Adrenal gland (tissue), 12 donors: Measurements from ENCODE around the gene CTCF. TPM values are rescaled to one million over a fixed set of nuclear protein-coding genes. Genes with fewer than 3 reads are reported as not detected.

Source experiments
- DNase-seq, 7 donors: peaks; one replicate each; pipeline ENCODE4 v3.0.0-alpha.2; 2019 to 2020
- H3K27ac ChIP-seq, 5 donors: fragments of 200-600 bp; sonication (generic) in 4 of 5; 1 replicate in 3 of 5; 2 replicates in 2 of 5; pipeline versions ENCODE4 v1.5.1 to v1.8.0; 2016 to 2020; ENCODE audit warnings: mild to moderate bottlenecking in 1 of 5
- H3K27me3 ChIP-seq: fragments of 200-600 bp; 2 replicates; pipeline ENCODE4 v1.8.0; 2021
- H3K36me3 ChIP-seq, 2 donors: fragments of 200-600 bp; replicated peaks in 1 of 2; 1 replicate in 1 of 2; 2 replicates in 1 of 2; pipeline versions ENCODE4 v1.5.1 to v1.8.0; 2018 to 2022
- H3K4me1 ChIP-seq, 2 donors: fragments of 200-600 bp; replicated peaks in 1 of 2; 1 replicate in 1 of 2; 2 replicates in 1 of 2; pipeline versions ENCODE4 v1.5.1 to v1.8.0; 2018 to 2021
- H3K4me3 ChIP-seq, 4 donors: fragments of 200-600 bp; sonication (generic) in 3 of 4; one replicate each; pipeline ENCODE4 v1.5.1; 2016 to 2018
- H3K9me3 ChIP-seq, 3 donors: fragments of 200-600 bp; sonication (generic) in 1 of 3; replicated peaks in 1 of 3; 1 replicate in 2 of 3; 2 replicates in 1 of 3; pipeline versions ENCODE4 v1.5.1 to v1.8.0; 2016 to 2021
- CTCF ChIP-seq, 6 experiments: fragments of 450-650 bp in 4 of 6; fragments of 200-600 bp in 2 of 6; sonication (generic) in 1 of 6; IDR thresholded peaks; 1 replicate in 5 of 6; 2 replicates in 1 of 6; pipeline versions ENCODE4 v1.5.1 to v1.8.0; 2016 to 2021; ENCODE audit warnings: antibody characterized with exemption in 6 of 6, mild to moderate bottlenecking in 2 of 6, moderate library complexity in 1 of 6
- POLR2A ChIP-seq, 2 donors: fragments of 450-650 bp; IDR thresholded peaks; one replicate each; pipeline ENCODE4 v1.6.1; 2017; ENCODE audit warnings: antibody characterized with exemption in 2 of 2, mild to moderate bottlenecking in 2 of 2, moderate library complexity in 1 of 2
- whole genome bisulfite sequencing, 4 donors: extraction: QIAGEN DNeasy Blood & Tissue Kit in 2 of 4; methylation state at CpG; one replicate each; pipeline versions ENCODE4 v1.1.5 to v1.1.7; 2013 to 2017; 5-methylcytosine and 5-hydroxymethylcytosine counted together
- intact Hi-C, 2 donors: fragments of 100-400 bp; cut with DNase I; formaldehyde crosslinking; loops; one replicate each; pipeline versions ENCODE4 v1.14.1 to v1.15.0; 2022 to 2023
- polyA plus RNA-seq, 3 donors: library from polyadenylated mRNA; stranded (reverse); fragments of 200-250 nt in 2 of 3; fragments of 350-450 nt in 1 of 3; fragmentation: Illumina TruSeq in 1 of 3; extraction: RNeasy Lipid Tissue Mini Kit (QIAGEN cat#74804) in 1 of 3; gene quantifications; one replicate each; pipeline ENCODE4 v1.2.3, GENCODE V29; 2013 to 2014
- total RNA-seq, 9 donors: library from RNA; depleted of rRNA in 4 of 9; stranded (reverse); fragments of >200 nt in 4 of 9; fragments of 120-200 nt in 1 of 9; fragmentation: NEBNext Ultra II Directional in 1 of 9; extraction: Animal tissue kit (Norgen Biotek cat#: 25700) in 1 of 9; gene quantifications; one replicate each; pipeline versions ENCODE4 v1.1.0 to v1.2.4, GENCODE V29; 2013 to 2023
- donor health status: healthy with polysubstance abuse.
- donor health status: Bipolar disorder and iron deficiency.
- donor health status: DM: yes; HTN: yes; CAD: no.
- donor health status: DM: no; HTN: no; CAD: no.
- donor health status: DM: no; HTN: no; CAD: no.
- donor health status: DM: yes; HTN: yes; CAD: no.

The CTCF gene
- total and polyA plus RNA-seq, 12 donors = 18.4 to 53.5 (median 29.9) TPM

GRCh38 chr16:67647111-67647651 is 84.9 kb downstream of the CTCF start:
- Histone ChIP-seq H3K4me1 (peaks cover 0 to 15% of the 10 kb centered on the region in 2 donors), H3K9me3 (no peaks in the 10 kb centered on the region), H3K36me3 (no peaks in the 10 kb centered on the region), H3K4me3 (no peak overlapping the region), H3K27me3 (peaks cover 26% of the 10 kb centered on the region), H3K27ac (no peak overlapping the region)
- TF ChIP-seq POLR2A (IDR thresholded peaks at IDR 0.05) (no peak), CTCF (IDR thresholded peaks at IDR 0.05) (no peak)
- 67 to 80% (median 76%) methylated on average over 2 to 15 of the region's 15 CpGs for WGBS, 4 donors
- DNase-seq = no peak
- intact Hi-C loops = loop anchor here in 1 of 2 donors (5.0 kb wide), 1 partner anchor 100 kb away; no protein-coding TSS in a partner anchor

DNA sequence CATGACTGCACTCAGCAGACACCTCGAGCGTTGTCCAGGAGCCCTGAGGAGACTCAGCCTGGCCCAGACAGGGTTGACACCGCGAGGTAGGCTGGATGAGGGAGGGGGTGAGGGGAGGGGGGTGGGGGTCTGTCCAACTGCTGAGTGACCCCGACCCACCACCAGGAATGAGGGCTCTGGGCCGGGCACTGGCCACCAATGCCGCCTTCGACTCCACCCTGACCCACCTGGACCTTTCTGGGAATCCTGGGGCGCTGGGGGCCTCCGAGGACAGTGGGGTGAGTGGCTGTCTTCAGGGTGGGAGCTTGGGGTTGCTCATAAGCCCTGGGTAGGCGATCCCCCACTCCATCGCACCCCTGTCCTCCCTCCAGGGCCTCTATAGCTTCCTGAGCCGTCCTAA is 85.4 kb downstream of the CTCF start:
- intact Hi-C loops = loop anchor here in 1 of 2 donors (5.0 kb wide), 1 partner anchor 100 kb away; no protein-coding TSS in a partner anchor
- WGBS, 4 donors = 57 to 77% (median 73%) methylated on average over 7 to 13 of the region's 13 CpGs
- Histone ChIP-seq H3K27me3 (peaks cover 26% of the 10 kb centered on the region), H3K4me3 (no peak overlapping the region), H3K4me1 (peaks cover 0 to 10% of the 10 kb centered on the region in 2 donors), H3K9me3 (no peaks in the 10 kb centered on the region), H3K27ac (no peak overlapping the region), H3K36me3 (no peaks in the 10 kb centered on the region)
- DNase-seq = no peak
- TF ChIP-seq POLR2A (IDR thresholded peaks at IDR 0.05) (no peak), CTCF (IDR thresholded peaks at IDR 0.05) (no peak)

- Histone ChIP-seq H3K9me3 (no peaks in the 10 kb centered on the region), H3K27me3 (peaks cover 28% of the 10 kb centered on the region), H3K27ac (no peak overlapping the region), H3K4me1 (peaks cover 1 to 10% of the 10 kb centered on the region in 2 donors), H3K36me3 (no peaks in the 10 kb centered on the region), H3K4me3 (no peak overlapping the region)
- WGBS, 4 donors = 22 to 50% (median 38%) methylated on average over 3 to 65 of the region's 65 CpGs
- DNase-seq = no peak
- no peak for TF ChIP-seq POLR2A (IDR thresholded peaks at IDR 0.05)
- TF ChIP-seq CTCF (IDR thresholded peaks at IDR 0.05) = no peak
- intact Hi-C loops = loop anchor here in 1 of 2 donors (5.0 kb wide), 1 partner anchor 101 kb away; no protein-coding TSS in a partner anchor
Observed at GRCh38 chr16:67648088-67648763, 85.9 kb downstream of the CTCF start.

DNA sequence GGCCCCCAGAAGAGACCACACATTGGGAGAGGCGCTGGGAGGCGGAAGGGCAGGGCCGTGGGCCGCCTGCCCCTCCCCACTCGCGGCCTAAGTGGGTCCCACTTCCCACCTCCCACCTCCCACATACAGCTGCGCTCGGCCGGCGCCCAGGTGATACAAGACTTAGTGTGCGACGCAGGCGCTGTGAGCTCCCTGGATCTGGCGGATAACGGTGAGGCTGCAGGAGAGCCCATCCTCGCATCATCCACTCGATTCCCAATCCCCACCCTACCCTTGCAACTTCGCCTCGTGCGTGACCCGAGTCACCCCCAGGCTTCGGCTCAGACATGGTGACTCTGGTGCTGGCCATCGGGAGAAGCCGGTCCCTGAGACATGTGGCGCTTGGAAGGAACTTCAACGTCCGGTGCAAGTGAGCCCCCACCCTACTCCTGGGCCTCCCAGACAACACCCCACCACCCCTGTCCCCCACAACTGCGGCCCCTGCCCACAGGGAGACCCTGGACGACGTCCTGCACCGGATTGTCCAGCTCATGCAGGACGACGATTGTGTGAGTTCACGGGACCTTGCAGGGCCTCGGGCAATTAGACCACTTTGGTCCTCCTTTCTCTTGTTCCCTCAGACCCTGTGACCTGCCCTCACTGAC is 86.6 kb downstream of the CTCF start:
- no peaks in the 10 kb centered on the region for H3K9me3 ChIP-seq
- H3K27me3 ChIP-seq = peaks cover 32% of the 10 kb centered on the region
- intact Hi-C loops = loop anchor here in 1 of 2 donors (5.0 kb wide), 1 partner anchor 102 kb away; no protein-coding TSS in a partner anchor
- H3K27ac ChIP-seq = no peak overlapping the region
- H3K36me3 ChIP-seq = no peaks in the 10 kb centered on the region
- WGBS, 4 donors = 47 to 74% (median 61%) methylated on average over 12 to 35 of the region's 35 CpGs
- DNase-seq = no peak
- no peak for TF ChIP-seq CTCF (IDR thresholded peaks at IDR 0.05)
- TF ChIP-seq POLR2A (IDR thresholded peaks at IDR 0.05) = no peak
- no peak overlapping the region for H3K4me3 ChIP-seq
- peaks cover 6 to 15% of the 10 kb centered on the region in 2 donors for H3K4me1 ChIP-seq
